GM12892 (cell line): ENCODE results near the gene TRABD2B.

Source experiments
- POLR2A ChIP-seq: IDR thresholded peaks from 2 replicates; pipeline ENCODE4 v1.6.1; 2011; ENCODE audit warnings: low read depth, low read length, control low read depth
- TAF1 ChIP-seq: IDR thresholded peaks from 2 replicates; pipeline ENCODE4 v1.6.1; 2011; ENCODE audit warnings: low read depth, mild to moderate bottlenecking, control low read depth, low read length, borderline replicate concordance

- TF ChIP-seq POLR2A, result no peak
- TF ChIP-seq TAF1, result no peak
Measured at GRCh38 chr1:47757226-47757975, 239.8 kb downstream of the TRABD2B start.
